KBM-7 (cell line): ENCODE data around the gene NPR1.
"Not testable (repeated sequence)": the region's sequence is repeated elsewhere in the genome, so short reads cannot be mapped to it uniquely, and the experiment has no call there.

Experiments used
- DNase-seq: peaks from one replicate; pipeline ENCODE4 v3.0.0-alpha.2; 2015
- in situ Hi-C: fragments of 300-500 bp; cut with MboI; formaldehyde crosslinking; loops from 2 replicates; pipeline ENCODE4 v1.14.3; 2020; ENCODE audit warnings: low sequenced_read_pairs, low pct_unique_long_range_greater_than_20kb, mixed read lengths

Gene NPR1

GRCh38 chr1:153671628-153672353 lies 6.7 kb upstream of the NPR1 start:
- in situ Hi-C loops = not testable (repeated sequence)

GRCh38 chr1:153673511-153673910 lies 5.0 kb upstream of the NPR1 start:
- in situ Hi-C loops = no loop called here
- DNase-seq = no peak

More at GRCh38 chr1:153671628-153672353, 6.7 kb upstream of the NPR1 start:
- peak; percentile 84 for DNase-seq

- peak; percentile 55 for DNase-seq
Measured at GRCh38 chr1:153677718-153678518, 570 bp upstream of the NPR1 start.

GRCh38 chr1:153679337-153680119 lies 1.0 kb downstream of the NPR1 start:
- in situ Hi-C loops = no loop called here
- no peak for DNase-seq

More at GRCh38 chr1:153677718-153678518, 570 bp upstream of the NPR1 start:
- in situ Hi-C loops = no loop called here

- no peak for DNase-seq
- in situ Hi-C loops = no loop called here
Measured at GRCh38 chr1:153680120-153680403, 1.6 kb downstream of the NPR1 start.

- in situ Hi-C loops = no loop called here
- DNase-seq = no peak
Measured at GRCh38 chr1:153682730-153683129, 4.2 kb downstream of the NPR1 start.

GRCh38 chr1:153683854-153684253 lies 5.4 kb downstream of the NPR1 start:
- in situ Hi-C loops = no loop called here
- no peak for DNase-seq

GRCh38 chr1:153684892-153685291 lies 6.4 kb downstream of the NPR1 start:
- DNase-seq = no peak
- in situ Hi-C loops = no loop called here

- DNase-seq = no peak
- in situ Hi-C loops = no loop called here
Measured at GRCh38 chr1:153685544-153686340, 7.3 kb downstream of the NPR1 start.

GRCh38 chr1:153687346-153688125 lies 9.0 kb downstream of the NPR1 start:
- DNase-seq = no peak
- in situ Hi-C loops = no loop called here

- no peak for DNase-seq
- in situ Hi-C loops = no loop called here
Measured at GRCh38 chr1:153688276-153688675, 9.8 kb downstream of the NPR1 start.

- in situ Hi-C loops = no loop called here
- no peak for DNase-seq
Measured at GRCh38 chr1:153688736-153689328, 10.3 kb downstream of the NPR1 start.

- in situ Hi-C loops = no loop called here
- no peak for DNase-seq
Measured at GRCh38 chr1:153693466-153693865, 15.0 kb downstream of the NPR1 start.

GRCh38 chr1:153696741-153697140 lies 18.3 kb downstream of the NPR1 start:
- no peak for DNase-seq
- in situ Hi-C loops = no loop called here

GRCh38 chr1:153697191-153698019 lies 18.9 kb downstream of the NPR1 start:
- peak; percentile 19 for DNase-seq
- in situ Hi-C loops = no loop called here

- in situ Hi-C loops = no loop called here
- no peak for DNase-seq
Measured at GRCh38 chr1:153698020-153698922, 19.8 kb downstream of the NPR1 start.
